Colon (tissue), 2 donors: ENCODE results near the gene SYNE3.

ENCODE experiments used
- FAIRE-seq: peaks from 2 replicates; lab custom pipeline; 2012; peaks lifted over from hg19 to GRCh38; lab: Jason Lieb, UNC
- donor health status: control.
- donor health status: control.

The SYNE3 gene

DNA sequence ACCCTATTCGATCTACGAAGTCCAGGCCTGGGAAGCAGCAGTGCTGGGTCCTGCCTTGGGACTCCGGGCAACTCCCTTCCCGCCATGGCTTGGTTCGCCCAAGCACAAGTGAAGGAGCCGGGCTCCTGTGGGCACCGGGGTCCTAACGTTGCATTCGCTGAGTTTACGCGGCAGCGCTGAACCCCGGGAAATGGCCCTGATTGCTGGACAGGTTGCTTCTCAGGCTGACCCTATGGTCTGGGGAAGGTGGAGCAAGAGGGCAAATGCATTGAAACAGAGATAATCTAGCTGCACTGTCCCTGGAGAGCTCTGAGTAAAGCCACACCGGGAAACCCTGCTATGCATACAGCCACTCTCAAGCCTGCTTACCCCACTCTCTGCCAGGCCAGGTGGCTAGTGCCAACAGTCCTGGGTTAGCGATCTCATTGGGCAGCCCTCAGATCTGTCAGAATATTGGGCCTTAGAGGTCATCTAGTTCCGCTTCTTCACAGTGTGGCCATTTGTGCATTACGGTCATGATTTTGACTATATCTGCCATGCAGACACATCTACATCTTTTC, 11.3 kb downstream of the SYNE3 start:
- no peak for FAIRE-seq

DNA sequence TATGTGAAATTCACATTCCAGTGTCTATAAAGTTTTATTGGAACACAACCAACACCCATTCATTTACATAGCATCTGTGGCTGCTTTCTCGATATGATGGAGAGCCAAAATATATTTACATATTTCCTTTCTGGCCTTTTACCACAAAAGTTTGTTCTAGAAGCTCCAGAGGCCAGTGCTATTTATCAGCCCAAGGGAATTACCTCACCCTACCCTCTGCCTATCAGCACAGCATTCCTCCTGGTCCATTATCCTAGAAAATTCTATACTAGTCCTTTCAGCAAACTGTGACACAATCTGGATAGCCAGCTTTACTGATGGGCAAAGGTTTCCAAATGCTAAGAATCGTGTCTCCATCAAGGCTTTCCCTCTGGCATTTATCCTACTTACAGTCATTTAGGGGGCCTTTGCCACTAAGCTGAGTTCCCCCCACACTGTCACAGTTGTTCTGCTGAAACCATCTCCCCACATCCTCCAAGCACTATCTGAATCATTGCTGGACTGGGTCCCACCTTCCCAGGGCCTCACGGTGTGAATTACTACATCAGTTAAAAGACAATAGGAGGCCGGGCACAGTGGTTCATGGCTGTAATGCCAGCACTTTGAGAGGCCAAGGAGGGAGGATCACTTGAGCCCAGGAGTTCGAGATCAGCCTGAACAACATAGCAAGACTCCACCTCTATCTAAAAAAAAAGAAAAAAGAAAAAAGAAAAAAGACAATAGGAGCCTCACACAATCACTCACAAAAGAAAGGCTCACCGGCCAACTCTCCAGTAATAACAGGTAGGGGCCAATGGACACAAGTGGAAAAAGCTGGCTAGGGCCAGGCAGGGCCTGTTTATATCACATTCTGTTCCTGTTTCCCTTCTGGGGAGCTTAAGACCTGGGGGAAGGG, 12.1 kb downstream of the SYNE3 start:
- no peak for FAIRE-seq

GRCh38 chr14:95503365-95504134, 12.9 kb downstream of the SYNE3 start:
- no peak for FAIRE-seq

DNA sequence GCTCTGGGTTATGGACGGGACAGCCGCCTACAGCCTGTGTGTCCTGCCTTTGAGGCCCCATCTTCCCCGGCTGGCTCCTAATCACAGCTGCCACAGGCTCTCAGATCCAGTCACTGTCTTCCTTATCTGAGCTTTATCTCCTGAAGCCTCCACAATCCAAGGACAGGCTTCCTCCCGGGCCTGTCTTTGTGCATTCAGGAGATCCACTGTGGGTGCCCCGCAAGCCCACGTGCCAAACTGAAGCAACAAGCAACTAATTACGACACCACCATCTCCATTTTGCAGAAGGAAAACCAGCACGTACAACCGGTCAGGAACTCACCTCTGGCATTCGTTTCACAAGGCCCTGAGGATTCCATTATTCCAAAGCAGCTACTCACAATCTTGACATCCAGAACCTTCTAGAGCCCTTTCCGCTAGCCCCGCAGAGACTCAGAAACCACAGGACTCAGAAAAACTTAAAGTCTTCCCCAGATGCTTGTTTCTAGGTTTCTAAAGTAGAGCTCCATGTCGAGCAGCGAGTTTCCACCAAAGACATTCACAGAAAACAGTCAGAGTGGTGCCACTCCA, 14.0 kb downstream of the SYNE3 start:
- no peak for FAIRE-seq

DNA sequence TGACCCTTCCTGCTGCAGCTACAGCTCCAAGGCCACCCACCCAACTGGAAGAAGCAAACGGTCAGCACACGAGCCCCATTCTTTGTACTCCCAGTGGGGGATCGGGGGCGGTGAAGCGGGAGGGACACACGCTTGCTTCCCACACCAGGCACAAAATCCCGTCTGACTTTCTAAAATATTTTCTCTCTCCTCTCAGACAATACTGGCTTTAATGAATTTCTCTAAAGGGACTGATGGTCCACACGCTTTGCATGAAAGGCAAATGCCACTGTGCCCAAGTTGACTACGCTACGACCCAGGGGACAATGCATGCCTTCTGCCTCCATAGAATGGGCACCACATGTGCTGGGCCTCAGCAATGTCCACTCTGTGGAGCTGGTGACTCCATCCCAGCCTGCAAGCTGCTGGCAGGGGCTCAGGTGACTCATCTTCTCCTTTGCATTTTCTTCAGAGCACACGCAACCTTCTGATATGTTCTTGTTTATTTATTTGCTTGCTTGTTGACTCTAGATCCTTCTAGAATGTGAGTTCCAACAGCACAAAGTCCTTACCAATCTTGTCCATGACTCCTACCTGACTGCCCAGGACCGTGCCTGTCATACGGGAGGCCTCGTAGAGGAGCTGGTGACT, 15.6 kb downstream of the SYNE3 start:
- FAIRE-seq, result no peak

DNA sequence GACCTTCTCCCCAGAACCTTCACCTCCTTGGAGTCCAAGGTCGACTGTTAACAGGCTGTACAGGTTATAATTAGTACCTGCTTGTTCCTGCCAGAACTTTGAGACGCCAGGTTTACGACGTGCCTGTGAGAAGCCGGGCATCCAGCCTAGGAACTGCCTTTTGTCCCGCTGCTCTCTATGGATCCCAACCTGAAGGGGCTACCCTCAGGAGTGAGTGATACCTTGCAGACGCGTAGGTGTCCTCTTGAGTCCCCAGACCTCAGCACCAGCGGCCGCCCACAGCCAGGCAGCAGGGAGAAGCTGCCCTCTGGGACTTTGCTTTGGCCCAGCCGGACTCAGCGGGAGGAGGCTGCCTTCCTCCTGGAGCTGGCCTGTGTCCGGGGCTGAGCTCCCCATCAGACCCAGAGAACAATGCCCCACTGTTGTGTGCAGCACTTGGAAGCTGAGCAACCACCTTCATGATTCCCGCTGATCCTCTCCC, 16.2 kb downstream of the SYNE3 start:
- no peak for FAIRE-seq

GRCh38 chr14:95499354-95499750, 17.1 kb downstream of the SYNE3 start:
- no peak for FAIRE-seq

GRCh38 chr14:95498622-95499353, 17.7 kb downstream of the SYNE3 start:
- FAIRE-seq, result no peak

DNA sequence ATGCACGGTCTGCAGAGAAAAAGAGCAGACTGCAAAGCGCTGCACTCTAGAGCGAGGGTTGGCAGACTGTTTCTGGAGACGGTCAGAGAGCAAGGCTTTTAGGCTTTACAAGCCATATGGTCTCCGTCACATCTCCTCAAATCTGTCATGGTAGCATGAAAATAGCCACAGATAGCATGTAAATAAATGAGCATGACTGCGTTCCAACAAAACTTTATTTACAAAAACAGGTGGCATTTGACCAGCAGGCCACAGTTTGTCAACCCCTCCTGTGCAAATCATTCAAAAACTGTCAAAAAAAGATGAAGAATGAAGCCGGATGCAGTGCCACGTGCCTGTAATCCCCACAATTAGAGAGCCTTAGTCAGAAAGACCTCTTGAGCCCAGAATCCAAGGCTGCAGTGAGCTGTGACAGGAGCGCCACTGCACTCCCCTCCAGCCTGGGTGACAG, 18.9 kb downstream of the SYNE3 start:
- no peak for FAIRE-seq

DNA sequence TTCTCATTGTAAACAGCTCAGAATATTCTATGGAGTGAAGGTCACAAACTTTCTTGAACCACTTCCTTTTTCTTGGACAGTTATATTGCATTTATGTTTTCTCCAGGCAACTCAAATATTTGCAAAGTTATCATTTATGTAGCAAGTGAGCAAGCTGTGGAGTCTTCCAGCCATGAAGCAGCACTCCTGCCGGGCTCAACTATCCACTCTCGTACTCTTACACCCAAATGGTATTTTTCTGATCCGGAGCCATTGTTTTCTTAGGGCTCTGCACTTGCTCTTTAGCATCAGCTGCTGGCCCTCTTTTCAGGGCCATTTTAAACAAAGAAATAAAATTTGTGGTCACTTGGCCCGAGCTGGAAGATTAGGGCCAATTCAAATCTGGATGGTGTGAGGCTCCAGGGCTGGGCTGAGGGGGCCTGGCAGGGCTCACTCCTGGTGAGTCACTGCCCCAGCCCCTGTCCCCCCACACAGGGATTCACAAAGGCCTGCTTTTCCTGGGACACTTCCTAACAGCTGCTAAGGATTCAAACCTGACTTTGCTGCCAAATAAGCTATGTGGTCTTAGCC, 19.7 kb downstream of the SYNE3 start:
- FAIRE-seq, result no peak

- FAIRE-seq, result no peak
Measured at GRCh38 chr14:95496111-95496681, 20.3 kb downstream of the SYNE3 start.

DNA sequence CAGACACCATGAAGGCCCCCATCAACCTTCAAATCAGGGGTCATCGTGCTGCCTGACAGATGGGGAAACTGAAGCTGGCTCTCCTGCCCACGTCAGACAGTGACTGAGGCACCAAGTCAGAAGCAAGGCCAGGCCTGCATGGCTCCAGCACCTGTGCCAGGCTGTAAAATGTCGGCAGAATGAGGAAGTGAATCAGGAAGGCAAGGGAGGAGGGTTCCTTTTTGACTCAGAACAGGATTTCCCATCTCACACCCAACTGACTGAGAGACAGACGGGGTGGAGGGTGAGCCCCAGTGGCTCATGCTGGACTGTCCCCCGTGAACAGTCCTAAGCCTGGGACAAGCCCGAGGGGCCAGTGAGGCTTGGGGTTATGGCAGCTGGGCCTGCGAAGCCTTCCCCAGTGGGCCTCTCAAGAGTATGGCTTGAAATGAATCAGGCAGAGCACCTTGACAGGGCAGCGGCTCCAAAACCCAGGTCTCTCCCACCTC, 20.9 kb downstream of the SYNE3 start:
- FAIRE-seq, result no peak

DNA sequence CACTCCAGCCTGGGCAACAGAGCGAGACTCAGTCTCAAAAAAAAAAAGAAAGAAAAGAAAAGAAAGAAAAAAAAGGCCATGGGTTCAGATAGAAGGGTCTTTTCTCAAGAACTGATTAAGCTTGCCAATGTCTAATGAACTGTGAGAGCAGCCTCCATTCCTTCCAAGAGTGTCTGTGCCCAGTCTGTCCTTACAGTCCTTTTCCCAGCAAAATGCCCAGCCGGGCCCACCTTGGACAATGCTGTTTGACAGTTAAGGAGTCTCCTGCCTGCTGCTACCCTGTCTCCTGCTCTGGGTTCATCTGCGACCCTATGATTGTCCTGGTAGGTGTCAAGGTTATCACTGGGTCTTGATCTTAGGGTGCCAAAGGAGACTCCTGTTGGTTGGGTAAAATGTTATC, 21.4 kb downstream of the SYNE3 start:
- FAIRE-seq, result no peak

GRCh38 chr14:95494456-95494855, 22.0 kb downstream of the SYNE3 start:
- FAIRE-seq, result no peak

DNA sequence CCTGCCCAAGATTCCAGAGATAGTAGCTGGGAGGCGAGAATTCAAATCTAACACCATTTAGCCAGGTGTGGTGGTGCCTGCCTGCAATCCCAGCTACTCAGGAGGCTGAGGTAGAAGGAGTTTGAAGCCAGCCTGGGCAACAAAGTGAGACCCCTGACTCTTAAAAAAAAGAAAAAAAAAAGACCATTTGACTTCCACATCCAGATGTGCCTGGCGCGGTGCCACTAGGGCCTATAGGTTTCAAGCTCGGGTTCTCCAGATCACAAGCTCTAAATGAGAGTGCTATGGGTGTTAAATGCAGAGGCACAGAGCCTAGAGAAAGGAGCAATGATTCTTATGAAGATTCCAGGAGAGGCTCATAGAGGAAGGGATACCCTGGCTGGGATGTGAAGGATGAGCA, 22.5 kb downstream of the SYNE3 start:
- no peak for FAIRE-seq

DNA sequence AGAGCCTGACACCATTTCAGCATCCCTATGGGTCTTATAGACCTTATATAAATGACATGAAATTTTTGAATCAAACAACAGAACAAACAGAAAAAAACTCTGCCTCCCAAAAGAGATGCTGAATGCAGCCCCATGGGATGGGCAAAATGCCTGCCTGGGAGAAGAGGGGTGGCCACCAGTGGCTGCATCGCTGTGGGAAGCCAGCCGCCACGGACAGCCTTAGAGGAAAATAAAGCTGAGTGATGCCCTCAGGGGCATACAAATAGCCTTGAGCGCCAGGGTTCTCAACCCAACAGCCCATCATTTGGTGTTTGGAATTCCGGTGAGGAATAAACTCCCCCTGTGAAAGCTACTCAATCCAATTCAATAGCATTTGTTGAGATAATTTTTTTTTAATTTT, 22.9 kb downstream of the SYNE3 start:
- no peak for FAIRE-seq

DNA sequence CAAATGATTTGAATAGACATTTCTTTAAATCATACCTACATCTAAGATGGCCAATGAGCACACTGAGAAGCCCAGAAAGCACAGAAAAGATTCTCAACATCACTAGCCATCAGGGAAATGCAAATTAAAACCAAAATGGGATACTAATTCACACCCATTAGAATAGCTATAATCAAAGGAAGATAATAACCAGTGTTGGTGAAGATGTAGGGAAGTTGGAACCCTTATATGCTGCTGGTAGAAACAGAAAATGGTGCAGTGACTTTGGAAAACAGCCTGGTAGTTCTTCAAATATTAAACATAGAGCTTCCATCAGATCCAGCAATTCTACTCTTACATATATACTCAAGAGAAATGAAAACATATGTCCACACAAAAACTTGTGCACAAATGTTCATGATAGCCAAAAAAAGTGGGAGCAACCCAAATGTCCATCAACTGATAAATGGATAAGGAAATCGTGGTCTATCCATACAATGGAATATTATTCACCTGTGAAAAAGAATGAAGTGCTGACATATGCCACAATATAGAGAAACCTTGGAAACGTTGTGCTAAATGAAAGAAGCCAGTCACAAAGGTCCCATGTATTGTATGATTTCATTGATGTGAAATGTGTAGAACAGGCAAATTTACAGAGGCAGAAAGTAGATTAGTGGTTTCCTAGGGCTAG, 24.4 kb downstream of the SYNE3 start:
- FAIRE-seq, result no peak

GRCh38 chr14:95490727-95491451, 25.6 kb downstream of the SYNE3 start:
- FAIRE-seq, result no peak

- no peak for FAIRE-seq
Measured at GRCh38 chr14:95490138-95490509, 26.3 kb downstream of the SYNE3 start.
